Fibroblast of lung (primary cell): ENCODE data around the gene ATRNL1.

Experiments used
- CTCF ChIP-seq, 2 donors: IDR thresholded peaks in 1 of 2; conservative IDR thresholded peaks in 1 of 2; 1 replicate in 1 of 2; 2 replicates in 1 of 2; pipeline ENCODE4 v1.5.1; 2011 to 2012; ENCODE audit warnings: low read length in 2 of 2, control low read depth in 1 of 2, inconsistent platforms in 1 of 2, low read depth in 1 of 2, mild to moderate bottlenecking in 1 of 2
- EZH2 ChIP-seq: IDR thresholded peaks from 2 replicates; pipeline ENCODE4 v1.5.1; 2012; ENCODE audit warnings: low read length, control low read depth, mild to moderate bottlenecking; ENCODE audit errors: missing control alignments

DNA sequence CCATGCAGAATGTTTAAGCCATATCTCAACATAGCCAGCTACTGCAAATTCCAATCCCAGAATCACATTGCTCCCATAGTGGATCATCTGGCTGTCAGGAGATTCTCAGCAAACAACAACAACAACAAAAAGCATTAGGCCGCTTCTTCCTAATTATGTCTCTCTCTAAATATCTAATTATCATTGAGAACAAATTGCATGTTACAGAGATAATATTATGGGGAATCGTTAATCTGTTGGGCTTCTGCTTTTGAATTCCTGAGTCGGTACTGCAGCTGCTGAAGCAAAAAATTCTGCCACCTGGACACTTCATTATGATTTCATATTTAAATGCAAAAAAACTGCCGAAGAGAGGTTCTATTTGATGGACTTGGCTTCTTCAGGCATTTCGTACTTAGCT lies 791.2 kb downstream of the ATRNL1 start:
- TF ChIP-seq CTCF (conservative IDR thresholded peaks at IDR 0.05 in 1 of 2, IDR thresholded peaks at IDR 0.05 in 1 of 2; ENCODE audit: low read depth in 1 of 2, low read length in 2 of 2) (no peak), EZH2 (no peak)
